ENCODE data around the gene CRY2.
"Not testable (repeated sequence)": the region's sequence is repeated elsewhere in the genome, so short reads cannot be mapped to it uniquely, and the experiment has no call there.

CRY2 gene

GRCh38 chr11:45899448-45900174 is 52.3 kb downstream of the CRY2 start:
- DNase-seq (ENCODE audit: low spot score), result peak; percentile 54

GRCh38 chr11:45900175-45900800 is 53.0 kb downstream of the CRY2 start:
- DNase-seq (ENCODE audit: low spot score), result not testable (repeated sequence)

DNA sequence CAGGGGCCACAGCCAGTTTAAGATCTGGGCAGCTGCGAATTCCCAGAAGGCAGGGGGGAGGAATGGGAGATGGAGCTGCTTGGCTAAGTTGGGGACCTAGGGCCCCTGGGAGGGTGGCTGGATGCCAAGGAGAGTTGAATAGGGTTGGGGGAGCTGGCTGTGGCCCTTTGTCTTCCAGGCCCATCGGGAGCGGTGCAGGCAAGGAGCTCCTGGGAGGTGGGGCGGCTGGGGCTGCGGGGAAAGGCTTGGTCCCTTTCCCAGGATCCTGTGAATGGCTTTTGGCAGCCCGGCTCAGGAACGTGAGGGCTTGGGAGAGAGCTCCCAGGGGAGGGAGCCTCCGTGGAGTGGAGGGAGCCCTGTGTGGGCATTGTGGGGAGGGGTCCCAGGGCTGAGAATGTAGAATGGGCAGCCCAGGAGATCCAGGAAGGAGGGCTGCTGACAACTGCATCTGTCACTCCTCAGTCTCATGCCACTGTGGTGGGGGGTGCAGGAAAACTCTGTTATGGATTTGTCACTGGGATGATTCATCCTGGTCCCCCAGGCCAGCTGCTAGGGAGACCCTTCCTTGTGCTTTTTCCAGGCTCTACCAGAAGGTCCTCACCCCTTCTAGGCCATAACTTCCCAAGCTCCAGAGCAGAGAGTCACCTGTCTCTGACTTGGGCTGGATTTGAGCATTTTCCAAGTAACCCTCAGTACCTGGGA is 53.8 kb downstream of the CRY2 start:
- no peak for DNase-seq (ENCODE audit: low spot score)

GRCh38 chr11:45901626-45902025 is 54.4 kb downstream of the CRY2 start:
- DNase-seq (ENCODE audit: low spot score), result no peak

GRCh38 chr11:45902452-45903380 is 55.4 kb downstream of the CRY2 start:
- no peak for DNase-seq (ENCODE audit: low spot score)

- no peak for DNase-seq (ENCODE audit: low spot score)
Measured at GRCh38 chr11:45904309-45904915, 57.1 kb downstream of the CRY2 start.

- DNase-seq (ENCODE audit: low spot score), result no peak
Measured at GRCh38 chr11:45905095-45905494, 57.8 kb downstream of the CRY2 start.

- DNase-seq (ENCODE audit: low spot score), result not testable (repeated sequence)
Measured at GRCh38 chr11:45905576-45905975, 58.3 kb downstream of the CRY2 start.

GRCh38 chr11:45906096-45906682 is 58.9 kb downstream of the CRY2 start:
- no peak for DNase-seq (ENCODE audit: low spot score)

GRCh38 chr11:45906965-45907611 is 59.8 kb downstream of the CRY2 start, which contains the start of gene FREY1:
TSS of gene FREY1 (minus strand) at chr11:45907271. CDS start at chr11:45907245, 26 bp downstream.
- no peak for DNase-seq (ENCODE audit: low spot score)

DNA sequence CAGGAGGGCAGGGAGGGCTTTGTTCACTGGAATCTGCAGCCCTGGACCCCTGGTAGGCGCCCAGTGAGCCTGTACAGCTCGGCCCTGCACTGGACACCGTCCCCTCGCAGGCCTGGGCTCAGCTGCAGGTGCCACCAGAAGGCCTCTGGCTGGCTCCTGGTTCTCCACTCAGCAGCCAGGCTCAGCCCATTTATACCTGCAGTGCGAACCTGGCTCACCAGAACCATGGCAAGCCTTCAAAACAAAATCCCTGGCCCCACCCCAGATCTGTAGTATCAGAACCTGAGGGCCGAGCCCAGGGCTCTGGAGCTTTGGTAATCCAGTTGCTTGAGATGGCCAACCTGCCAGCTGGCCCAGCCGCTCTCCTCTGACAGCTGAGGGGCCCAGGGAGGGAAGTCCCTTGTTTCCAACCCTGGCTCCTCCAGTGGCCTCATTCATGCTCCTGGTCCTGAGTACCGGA is 60.7 kb downstream of the CRY2 start:
- DNase-seq (ENCODE audit: low spot score), result no peak

DNA sequence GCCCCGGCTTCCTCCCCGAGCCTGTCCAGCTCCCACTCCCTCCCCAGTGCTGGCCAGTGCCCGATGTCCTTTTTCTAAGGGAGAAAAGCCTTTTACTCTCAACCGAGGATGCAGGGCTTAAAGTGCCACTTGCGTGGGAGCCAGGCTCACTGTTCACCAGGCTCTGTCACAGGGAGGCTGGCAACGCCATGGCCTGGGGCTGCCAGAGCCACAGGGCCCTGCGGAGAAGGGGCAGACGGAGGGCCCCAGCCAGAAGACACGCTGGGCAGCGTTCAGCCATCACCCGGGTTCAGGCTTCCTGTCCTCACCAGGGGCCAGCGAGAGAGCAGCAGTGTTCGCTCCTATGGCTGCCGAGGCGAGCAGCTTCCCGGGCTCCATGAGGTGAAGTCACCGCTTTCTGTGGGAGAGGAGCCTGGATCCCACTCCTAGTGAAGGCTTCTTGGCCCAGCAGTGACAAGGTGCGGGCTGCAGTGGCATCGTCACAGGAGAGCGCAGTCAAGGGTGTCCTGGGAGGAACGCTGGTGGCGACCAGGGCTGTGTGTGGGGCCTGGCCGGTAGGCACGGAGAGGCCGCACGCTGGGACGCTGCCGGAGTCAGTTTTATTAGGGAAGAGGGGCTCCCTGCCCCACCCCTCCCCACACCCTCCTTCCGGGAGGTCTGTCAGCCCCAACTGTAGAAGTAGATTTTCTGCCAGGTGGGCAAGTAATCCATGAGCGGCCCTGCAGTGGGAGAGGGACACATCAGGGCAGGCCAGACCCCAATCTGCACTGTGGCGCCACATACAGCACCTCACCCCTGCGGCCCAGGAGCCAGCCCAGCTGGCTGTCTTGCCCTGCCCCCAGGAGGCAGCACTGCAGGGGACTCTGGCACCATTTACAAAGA is 62.6 kb downstream of the CRY2 start:
- no peak for DNase-seq (ENCODE audit: low spot score)

DNA sequence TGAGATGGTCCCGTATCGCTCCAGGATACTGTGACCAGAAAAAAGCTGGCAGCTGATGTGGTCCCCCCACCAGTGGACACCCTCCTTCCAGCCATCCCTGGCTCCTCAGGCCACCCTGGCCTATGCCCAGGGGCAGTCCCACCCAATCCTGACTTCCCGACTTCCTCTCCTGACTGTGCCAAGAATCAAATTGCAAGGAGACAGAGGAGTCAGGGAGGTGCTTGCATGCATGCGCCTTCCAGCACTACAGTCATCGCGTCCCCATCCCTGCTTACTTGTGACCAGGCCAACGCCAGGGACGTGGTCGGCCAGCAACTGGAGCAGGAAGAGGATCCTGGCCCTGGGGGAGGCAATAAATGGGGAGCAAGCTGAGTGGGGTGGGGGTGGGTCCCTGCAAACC is 63.3 kb downstream of the CRY2 start:
- DNase-seq (ENCODE audit: low spot score), result no peak

DNA sequence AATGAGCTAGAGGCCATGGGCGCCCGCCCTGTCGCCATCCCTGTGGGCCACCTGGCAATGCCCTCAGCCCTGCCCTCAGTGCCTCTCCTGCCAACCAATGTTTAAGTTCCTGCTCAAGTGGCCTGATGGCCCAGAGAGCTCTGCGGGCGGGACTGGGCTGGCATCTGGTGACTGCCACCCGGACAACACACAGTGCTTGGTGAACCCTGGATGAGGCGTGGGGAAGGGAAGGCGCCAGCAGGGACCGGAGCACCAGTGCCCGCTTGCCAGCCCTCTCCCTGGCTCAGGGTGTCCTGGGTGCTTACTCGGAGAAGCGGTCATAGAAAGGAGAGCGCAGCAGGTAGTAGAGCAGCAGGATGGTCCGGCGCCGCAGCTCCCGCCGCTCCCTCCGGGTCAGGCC is 66.2 kb downstream of the CRY2 start:
- DNase-seq (ENCODE audit: low spot score), result no peak

GRCh38 chr11:45913942-45914635 is 66.8 kb downstream of the CRY2 start:
- DNase-seq (ENCODE audit: low spot score), result no peak

- no peak for DNase-seq (ENCODE audit: low spot score)
Measured at GRCh38 chr11:45915446-45915845, 68.2 kb downstream of the CRY2 start.

GRCh38 chr11:45917286-45917622 is 70.0 kb downstream of the CRY2 start:
- DNase-seq (ENCODE audit: low spot score), result no peak

GRCh38 chr11:45917623-45918330 is 70.5 kb downstream of the CRY2 start, which contains the start of gene PEX16:
TSS of gene PEX16 (minus strand) at chr11:45917877. CDS start at chr11:45917811, 66 bp downstream.
- DNase-seq (ENCODE audit: low spot score), result peak; percentile 96
